Stimulated activated CD8-positive, alpha-beta memory T cell treated with anti-CD3 and anti-CD28 coated beads, Interleukin-2, amount 100 ng/mL, for 48 hours (primary cell): ENCODE measurements around the gene VPS51.
A peak's percentile ranks its signal among the peaks of the same experiment; 100 is the strongest.

Source experiments
- DNase-seq, 2 donors: peaks; one replicate each; pipeline ENCODE4 v3.0.0-alpha.2; 2020; ENCODE audit warnings: low read depth in 2 of 2

VPS51 gene

DNA sequence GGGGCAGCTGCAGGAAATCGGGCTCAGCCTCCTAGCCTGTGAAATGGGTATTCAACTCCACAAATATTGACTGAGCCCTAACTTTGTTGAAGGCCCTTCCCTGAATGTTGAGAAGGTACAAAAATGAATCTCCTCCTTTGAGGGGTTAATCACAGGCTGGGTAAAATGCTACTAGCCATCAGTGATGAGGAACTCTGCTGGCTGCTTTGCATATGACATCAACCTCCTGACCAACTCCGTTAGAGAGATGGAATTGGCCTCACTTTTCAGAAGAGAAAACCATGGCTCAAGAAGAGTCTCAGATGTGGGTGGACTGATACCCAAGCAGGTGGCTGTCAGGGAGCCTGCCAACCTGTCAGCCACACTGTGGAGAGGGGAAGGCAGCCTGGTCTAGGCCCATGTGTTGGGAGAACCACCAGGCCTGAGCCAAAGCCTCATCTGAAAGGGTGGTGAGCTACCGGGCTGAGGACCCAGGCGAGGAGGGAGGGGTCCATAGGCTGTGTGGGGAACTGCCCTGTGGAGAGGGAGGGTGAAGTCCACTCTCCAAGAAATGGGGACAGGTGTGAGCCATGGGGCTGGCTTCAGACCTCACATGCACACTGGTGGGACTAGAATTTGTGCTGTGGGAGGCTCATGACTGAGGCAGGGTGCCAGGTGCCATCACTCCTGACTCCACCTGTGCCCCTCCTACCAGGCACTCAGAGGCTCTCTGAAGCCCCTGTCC lies 23.9 kb upstream of the VPS51 start:
- no peak for DNase-seq

DNA sequence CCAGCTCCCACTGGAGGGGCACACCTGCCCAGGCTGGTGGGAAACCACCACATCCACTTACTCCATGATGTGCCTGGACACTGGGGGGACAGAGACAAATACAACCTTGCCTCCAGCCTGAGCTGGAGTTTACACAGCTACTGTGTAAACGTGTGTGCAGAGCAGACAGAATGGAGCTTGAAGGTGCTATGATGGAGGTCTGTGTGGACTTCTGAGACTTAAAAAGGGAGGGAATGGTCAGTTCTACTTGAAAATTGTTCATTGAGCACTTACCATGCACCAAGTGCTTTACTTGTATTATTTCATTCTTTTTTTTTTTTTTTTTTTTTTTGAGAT lies 23.4 kb upstream of the VPS51 start:
- DNase-seq, result no peak

DNA sequence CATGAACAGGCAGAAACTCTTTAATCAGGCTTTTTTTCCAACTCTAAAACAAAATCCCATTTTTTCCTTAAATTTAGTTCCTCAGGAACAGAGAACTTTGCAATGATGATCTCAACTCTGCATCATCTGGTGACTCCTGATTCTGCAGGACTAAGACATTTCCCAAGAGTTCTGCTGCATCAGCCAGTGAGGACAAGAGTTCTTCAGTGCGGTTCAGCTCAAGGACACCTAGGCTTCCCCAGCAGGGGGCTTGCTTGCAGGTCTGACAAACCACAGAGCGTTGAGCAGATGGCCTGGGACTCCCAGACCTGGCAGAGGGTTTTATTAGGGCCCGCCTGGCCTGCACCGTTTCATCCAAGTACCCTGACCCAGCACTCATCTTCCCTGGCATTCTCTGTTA lies 18.6 kb upstream of the VPS51 start:
- no peak for DNase-seq

DNA sequence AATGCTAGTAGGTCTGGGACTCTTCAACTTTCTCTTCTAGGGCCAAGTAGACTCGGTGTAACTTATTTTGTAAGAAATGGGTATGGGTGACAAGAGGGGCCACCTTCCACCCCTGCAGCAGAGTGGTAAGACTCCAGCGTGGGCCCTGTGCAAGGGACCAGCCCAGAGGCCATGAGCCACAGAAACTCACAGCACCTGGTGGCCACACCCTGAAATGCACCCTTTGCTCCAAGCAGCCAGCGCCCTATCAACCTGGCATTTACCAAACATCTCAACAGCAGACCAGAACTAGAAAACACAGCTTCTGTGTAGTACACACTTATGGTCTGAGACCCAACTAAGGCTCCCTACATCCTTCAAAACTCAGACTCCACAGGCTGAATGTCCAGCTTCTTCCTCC lies 17.9 kb upstream of the VPS51 start:
- DNase-seq, result peak; percentile 43 to 47

DNA sequence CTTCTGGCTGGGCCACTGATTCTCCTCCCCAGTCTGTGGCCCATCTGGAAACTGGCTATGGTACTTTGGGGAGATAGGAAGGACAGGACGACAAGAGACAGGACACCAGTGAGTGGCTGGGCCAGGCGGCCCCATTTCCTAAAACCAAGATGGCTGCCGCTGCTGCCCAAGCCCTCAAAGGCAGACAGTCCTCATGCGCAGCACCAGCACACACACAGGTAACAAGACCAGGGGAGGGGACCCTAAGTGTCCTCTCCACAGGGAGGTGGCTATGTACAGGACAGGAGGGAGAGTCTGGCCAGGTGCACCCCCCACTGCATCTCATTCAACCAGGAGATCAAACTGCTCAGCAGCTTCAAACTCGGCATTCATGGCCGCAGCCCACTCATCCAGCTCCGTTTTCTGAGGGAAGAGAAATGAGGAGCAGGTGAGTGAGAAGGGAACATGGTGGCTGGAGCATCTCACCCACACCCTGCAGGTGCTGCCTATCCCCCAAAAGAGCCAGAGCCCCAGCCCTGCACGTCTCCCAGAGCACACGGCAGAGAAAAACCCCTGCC lies 17.1 kb upstream of the VPS51 start:
- DNase-seq, result no peak

DNA sequence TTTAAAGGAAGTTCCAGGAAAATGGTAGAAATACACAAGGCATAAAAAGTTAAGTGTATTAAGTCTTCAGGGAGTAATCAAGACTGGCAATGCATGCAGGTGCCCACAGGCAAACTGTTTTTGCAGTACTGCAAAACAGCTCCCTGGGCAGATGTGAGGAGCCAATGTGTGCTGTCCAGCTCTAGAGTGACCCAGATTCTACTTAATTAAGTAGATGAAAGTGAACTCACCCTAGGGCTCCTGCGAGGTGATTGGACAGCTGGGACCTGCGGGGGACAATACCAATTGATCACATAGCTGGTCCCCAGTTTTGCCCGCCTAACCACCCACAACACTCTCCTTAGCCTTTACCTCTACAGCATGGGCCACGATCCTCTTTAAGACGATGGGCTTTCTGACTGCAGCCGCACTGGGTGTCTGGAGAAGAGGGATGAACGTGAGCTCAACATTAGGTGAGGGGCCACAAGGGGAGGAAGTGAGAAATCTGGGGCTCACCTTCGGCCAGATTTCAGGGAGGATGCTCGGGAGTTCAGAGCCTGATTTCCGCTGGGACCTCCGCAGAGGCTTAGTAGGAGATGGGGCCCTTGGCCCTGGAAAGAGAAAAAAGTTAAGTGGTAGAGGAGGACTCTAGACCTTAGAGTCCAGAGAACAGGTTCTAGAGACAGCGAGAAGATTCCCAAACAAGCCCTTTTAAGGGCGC lies 12.7 kb upstream of the VPS51 start:
- DNase-seq, result no peak

DNA sequence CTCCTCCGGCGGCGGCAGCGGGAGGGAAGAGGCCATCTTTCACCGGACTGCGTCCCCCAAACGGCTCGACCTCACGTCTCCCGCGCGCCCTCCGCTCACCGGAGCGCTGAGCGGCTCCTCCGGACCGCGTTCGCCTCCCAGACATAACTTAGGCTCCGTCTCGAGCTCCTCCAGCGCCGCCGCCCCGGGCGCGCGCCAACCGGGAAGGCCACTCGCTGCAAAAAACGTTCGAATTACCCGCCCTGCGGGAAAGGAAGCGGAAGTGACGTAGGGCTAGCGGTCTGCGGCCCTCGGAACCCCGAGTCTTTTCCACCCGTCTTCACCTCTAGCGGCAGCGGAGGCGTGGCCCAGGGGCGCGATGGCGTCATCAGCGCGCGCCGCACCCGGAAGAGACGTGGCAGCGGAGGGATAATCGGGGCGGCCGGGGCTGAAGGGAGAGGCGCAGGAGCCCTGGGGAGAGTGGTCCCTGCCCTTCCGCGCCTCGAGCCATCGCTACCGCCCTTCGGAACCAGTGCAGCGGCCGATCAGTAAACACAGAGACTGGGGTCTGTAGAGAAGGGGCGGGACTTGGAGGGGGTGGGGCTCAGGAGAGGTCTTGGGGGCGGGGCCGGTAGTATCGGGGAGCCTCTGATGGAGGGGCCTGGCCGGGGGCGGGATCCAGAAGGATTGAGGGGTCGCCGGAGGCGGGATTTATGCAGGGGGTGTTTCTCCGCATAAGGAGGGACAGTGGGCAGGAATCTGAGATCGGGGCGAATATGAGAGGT lies 12.0 kb upstream of the VPS51 start, which contains the start of the genes CDCA5 and ZFPL1:
Gene CDCA5, minus strand, starts transcription at position 207 of the 764 bp plus-strand sequence. Its CDS starts 62 bp downstream, at position 145.
Gene ZFPL1, plus strand, starts transcription at position 389 of the 764 bp plus-strand sequence. CDS start 477 bp downstream, outside the sequence.
- DNase-seq, result peak; percentile 93 to 97

DNA sequence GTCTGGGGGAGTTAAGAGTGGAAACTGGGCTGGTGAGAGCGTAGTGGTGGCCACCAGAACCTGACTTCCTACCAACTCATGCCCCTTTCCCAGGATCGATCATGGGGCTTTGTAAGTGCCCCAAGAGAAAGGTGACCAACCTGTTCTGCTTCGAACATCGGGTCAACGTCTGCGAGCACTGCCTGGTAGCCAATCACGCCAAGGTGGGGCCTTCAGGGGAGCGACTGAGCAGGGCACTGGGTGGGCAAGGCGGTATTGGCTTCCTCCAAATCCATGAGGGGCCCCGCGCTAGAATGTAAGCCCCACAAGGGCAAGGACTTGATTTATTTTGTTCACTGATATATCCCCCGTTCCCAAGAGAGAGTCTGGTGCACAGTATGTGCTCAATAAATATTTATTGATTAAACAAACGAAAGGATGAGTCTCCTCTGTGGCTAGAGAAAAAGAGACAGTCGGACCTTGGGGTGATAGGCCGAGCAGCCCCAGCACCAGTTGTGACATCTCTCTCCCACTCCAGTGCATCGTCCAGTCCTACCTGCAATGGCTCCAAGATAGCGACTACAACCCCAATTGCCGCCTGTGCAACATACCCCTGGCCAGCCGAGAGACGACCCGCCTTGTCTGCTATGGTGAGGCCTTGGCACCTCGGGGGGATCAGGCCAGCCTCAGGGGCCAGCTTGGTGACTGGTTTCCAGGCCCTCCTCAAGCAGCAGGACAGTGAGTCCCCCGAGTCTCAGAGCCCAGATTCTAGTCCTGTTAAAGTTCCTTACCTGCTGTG lies 11.2 kb upstream of the VPS51 start:
- no peak for DNase-seq

DNA sequence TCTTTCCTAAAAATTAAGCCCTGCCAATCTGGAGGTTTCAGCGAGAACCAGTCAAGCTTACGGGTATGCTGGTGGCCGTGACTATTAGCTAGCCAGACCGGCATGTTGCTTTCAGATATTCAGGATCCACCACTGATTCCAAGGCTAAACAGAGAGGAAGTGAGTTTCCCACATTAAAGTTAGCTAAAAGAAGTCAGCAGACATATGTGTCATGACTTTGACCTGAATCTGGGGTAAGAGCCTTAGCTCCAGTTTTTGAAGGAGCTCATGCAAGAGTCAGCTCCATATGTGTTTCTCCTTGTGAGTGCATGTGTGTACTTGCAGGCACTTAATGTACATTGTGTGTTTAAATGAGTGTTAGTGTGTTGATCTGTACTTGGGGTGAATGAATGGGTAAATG lies 10.6 kb upstream of the VPS51 start:
- no peak for DNase-seq

DNA sequence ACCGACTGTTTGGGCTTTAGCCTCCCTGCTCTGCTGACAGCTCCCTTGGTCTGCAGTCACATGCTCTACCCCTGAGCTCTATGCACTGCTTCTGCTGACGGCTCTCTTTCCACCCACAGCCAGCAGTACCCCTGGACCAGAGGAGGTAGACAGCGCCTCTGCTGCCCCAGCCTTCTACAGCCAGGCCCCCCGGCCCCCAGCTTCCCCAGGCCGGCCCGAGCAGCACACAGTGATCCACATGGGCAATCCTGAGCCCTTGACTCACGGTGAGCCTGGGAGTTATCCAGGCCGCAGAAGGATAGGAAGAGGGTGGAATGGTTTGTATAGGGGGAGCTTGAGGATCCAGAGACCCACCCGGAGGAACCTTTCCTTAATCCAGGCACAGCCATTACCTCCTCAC lies 9.2 kb upstream of the VPS51 start:
- DNase-seq, result no peak

DNA sequence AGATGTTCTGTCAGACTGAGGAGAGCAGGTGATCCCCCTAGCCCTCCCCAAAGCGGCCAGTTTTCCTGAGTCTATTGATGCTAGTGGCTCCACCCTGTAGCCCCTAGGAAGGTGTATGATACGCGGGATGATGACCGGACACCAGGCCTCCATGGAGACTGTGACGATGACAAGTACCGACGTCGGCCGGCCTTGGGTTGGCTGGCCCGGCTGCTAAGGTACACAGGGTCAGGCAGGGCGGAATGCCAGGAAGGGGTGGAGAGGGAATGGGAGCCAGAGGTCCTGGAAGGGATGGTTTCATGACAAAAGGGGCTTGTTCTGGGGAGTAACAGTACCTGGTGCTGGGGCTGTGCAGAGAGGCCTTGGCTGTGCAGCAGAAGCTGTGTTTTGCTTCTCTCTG lies 8.8 kb upstream of the VPS51 start:
- DNase-seq, result no peak

DNA sequence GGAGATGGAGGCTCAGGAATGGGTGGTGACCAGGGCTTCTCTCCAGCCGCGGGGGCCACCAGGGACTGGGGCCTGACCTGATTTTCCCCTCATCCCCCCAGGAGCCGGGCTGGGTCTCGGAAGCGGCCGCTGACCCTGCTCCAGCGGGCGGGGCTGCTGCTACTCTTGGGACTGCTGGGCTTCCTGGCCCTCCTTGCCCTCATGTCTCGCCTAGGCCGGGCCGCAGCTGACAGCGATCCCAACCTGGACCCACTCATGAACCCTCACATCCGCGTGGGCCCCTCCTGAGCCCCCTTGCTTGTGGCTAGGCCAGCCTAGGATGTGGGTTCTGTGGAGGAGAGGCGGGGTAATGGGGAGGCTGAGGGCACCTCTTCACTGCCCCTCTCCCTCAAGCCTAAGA lies 8.2 kb upstream of the VPS51 start:
- DNase-seq, result no peak

DNA sequence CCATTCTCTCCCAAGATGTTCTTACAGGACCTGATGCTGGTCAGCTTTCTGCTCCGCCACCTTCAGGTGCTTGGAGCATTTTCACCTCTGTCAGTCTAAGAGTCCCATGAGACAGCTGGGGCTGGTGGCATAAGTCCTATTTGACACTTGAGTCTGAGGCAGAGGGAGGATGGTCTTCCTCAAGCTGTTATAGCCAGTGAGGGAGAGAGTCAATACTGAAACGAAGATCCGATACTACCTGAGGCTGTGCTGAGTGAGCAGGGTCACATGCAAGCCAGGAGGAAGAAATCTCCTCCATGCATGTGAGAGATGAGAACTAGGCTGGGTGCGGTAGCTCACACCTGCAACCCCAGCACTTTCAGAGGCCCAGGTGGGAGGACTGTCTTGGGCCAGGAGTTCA lies 6.4 kb upstream of the VPS51 start:
- no peak for DNase-seq

DNA sequence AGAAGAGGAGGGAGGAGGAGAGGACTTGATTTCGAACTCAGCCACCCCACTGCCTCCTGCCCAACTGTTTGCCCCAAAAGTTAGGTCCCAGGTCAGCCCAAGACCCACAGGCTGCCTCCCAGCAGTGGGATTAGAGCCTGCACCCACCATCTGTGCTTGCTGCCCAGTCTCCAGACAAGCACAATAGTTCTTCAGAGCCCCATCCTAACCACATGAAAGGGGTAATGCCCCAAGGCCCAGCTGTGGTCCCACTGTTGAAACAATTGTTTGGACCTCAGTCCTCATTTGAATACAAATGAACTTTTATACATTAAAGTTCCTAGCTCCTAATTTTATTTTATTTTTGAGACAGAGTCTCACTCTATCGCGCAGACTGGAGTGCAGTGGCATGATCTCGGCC lies 5.4 kb upstream of the VPS51 start:
- DNase-seq, result no peak

DNA sequence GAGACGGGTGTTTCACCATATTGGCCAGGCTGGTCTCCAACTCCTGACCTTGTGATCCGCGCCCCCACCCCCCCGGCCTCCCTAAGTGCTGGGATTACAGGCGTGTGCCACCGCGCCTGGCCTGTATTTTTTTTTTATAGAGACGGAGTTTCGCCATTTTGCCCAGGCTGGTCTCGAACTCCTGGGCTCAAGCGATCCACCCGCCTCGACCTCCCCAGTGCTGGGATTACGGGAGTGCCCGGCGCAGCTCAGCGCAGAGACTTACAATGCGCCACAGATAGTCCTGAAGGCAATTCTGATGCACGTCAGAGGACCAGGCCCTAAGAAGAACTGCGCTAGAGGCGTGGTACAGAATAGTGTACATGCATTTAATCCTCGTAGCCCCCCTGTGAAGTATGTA lies 587 bp upstream of the VPS51 start:
- no peak for DNase-seq

DNA sequence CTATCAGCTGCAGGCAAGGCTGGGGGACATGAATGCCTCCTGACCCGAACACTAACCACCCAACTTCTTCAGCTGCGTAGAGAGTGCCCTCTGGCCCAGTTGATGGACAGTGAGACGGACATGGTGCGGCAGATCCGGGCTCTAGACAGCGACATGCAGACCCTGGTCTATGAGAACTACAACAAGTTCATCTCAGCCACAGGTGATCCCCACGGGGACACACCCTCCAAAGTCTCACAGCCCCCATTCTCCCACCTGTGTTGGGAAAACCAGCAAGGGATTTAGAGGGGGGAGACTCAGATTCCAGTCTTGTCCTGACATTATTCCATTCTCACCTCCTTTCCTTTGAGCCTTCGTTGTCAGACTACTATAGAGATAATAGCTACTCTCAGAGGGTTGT lies 912 bp downstream of the VPS51 start:
- no peak for DNase-seq

DNA sequence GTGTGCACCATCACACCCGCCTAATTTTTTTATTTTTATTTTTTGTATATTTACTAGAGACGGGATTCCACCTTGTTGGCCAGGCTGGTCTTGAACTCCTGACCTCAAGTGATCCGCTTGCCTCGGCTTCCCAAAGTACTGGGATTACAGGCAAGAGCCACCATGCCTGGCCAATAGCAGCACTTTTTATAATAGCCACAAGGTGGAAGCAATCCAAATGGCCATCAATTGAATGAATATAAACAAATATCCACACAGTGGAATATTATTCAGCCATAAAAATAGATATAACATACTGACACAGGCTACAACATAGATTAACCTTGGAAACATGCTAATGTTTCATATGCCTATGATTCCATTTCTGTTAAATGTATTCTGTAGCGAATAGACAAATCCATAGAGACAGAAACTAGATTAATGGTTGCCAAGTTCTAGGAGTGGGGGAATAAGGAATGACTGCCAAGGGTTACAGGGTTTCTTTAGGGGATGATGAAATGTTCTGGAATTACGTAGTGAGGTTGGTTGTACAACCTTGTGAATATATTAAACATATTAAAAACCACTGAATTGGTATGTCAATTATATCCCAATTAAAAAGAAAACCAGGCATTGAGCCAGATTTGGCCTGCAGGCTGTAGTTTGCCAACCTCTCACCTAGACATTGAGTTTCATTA lies 4.8 kb downstream of the VPS51 start:
- no peak for DNase-seq

DNA sequence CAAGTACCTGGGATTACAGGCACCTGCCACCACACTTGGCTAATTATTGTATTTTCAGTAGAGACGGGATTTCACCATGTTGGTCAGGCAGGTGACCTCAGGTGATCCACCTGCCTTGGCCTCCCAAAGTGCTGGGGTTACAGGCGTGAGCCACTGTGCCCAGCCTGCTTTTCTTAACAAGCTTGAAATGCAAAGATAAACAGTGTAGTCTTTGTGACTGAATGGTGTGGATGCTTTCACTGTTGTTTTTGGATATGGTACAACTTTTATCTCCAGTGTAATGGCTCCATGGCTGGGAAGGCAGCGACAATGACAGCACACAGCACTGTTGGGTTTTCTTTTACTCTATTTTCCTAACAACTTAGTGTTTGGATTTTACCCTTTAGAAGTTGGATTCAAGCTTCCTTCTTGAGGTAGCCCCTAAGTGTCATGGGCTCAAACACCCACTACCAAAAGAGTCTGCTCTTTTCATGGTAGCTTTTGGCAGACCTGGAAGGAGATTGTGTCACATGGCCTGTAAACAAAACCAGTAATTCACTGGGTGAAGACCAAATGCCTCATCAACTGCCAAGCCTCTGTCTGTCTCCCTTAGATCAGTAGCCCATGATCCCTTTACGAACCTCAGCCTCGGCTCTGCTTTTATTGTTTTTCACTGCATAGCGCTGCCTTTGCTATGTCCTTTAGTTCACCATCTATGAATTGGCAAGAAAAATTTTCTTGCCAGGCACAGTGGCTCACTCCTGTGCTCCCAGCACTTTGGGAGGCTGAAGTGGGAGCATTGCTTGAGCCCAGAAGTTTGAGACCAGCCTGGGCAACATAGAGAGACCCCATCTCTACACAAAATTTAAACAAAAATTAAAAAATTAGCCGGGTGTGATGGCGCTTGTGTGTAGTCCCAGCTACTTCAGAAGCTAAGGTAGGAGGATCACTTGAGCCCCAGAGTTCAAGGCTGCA lies 6.4 kb downstream of the VPS51 start:
- DNase-seq, result no peak

DNA sequence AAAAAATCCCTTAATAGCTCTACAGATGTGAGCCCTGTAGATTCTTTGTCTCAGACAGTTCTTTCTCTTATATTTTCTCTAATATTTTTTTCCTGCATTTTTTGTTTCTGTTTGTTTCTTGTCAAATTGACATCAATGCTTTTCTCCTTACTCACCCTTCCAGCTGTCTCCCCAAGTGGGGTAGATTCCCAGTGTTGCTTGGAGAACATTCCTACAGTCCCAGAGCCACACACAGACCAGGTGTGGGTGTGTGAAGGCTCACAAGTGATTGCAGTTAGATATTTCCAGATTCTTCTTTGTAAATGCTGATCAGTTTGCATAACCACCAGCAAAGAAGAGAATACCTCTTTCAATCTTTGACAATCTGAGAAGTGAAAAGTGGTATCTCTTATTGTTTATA lies 7.5 kb downstream of the VPS51 start:
- no peak for DNase-seq

DNA sequence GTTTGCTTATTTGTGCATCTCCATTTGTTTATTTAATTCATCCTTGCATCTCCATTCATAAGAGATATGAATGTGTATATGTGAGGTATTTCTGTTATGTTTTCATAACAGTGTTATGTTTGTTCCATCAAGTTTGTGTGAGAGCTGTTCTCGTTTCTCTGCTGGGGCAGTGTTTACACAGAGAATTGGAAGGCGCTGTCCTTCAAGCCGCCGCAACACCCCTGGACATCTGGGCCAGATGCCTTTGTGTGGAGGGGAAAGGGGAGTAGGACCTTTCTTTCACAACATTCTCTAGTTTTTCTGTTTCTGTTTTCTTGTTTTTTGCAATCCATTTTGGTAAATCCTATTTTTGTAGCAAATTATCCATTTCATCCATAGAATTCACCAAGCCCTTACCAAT lies 8.6 kb downstream of the VPS51 start:
- DNase-seq, result no peak
